Measurements from ENCODE around the gene DAPK1.

- TF ChIP-seq CTCF (IDR thresholded peaks at IDR 0.05) (no peak), EP300 (IDR thresholded peaks at IDR 0.05; ENCODE audit: low read depth) (no peak)
These were observed 58.4 kb downstream of the DAPK1 start for GRCh38 chr9:87556039-87556438.

All from transverse colon (tissue), 3 donors.